ENCODE data around the gene CHN1.

The CHN1 gene

GRCh38 chr2:174863183-174863582, 142.0 kb downstream of the CHN1 start:
- no peak for DNase-seq

- DNase-seq: no peak
These were observed 145.5 kb downstream of the CHN1 start for GRCh38 chr2:174859563-174860169.

GRCh38 chr2:174858745-174859144, 146.4 kb downstream of the CHN1 start:
- DNase-seq: no peak

GRCh38 chr2:174856447-174856846, 148.7 kb downstream of the CHN1 start:
- no peak for DNase-seq

GRCh38 chr2:174846941-174847938, 157.9 kb downstream of the CHN1 start:
- DNase-seq: no peak

- DNase-seq: no peak
These were observed 159.0 kb downstream of the CHN1 start for GRCh38 chr2:174846218-174846617.

- no peak for DNase-seq
These were observed 160.9 kb downstream of the CHN1 start for GRCh38 chr2:174844295-174844708.

GRCh38 chr2:174842496-174842895, 162.7 kb downstream of the CHN1 start:
- DNase-seq: no peak

GRCh38 chr2:174841936-174842335, 163.2 kb downstream of the CHN1 start:
- DNase-seq: no peak

GRCh38 chr2:174841350-174841749, 163.8 kb downstream of the CHN1 start:
- DNase-seq: no peak

- DNase-seq: no peak
These were observed 164.7 kb downstream of the CHN1 start for GRCh38 chr2:174840436-174840835.

GRCh38 chr2:174839662-174840061, 165.5 kb downstream of the CHN1 start:
- DNase-seq: no peak

- DNase-seq: no peak
These were observed 168.2 kb downstream of the CHN1 start for GRCh38 chr2:174836995-174837390.

- DNase-seq: no peak
These were observed 168.7 kb downstream of the CHN1 start for GRCh38 chr2:174836377-174836994.

GRCh38 chr2:174835797-174836255, 169.4 kb downstream of the CHN1 start:
- peak; percentile 74 to 75 for DNase-seq

GRCh38 chr2:174833737-174834136, 171.4 kb downstream of the CHN1 start:
- no peak for DNase-seq

- no peak for DNase-seq
These were observed 174.6 kb downstream of the CHN1 start for GRCh38 chr2:174830561-174830960.

GRCh38 chr2:174829550-174829949, 175.6 kb downstream of the CHN1 start:
- DNase-seq: no peak

GRCh38 chr2:174827371-174828369, 177.5 kb downstream of the CHN1 start:
- DNase-seq: no peak

- DNase-seq: no peak
These were observed 179.1 kb downstream of the CHN1 start for GRCh38 chr2:174826051-174826450.

- no peak for DNase-seq
These were observed 181.1 kb downstream of the CHN1 start for GRCh38 chr2:174824068-174824467.

GRCh38 chr2:174821628-174822027, 183.6 kb downstream of the CHN1 start:
- no peak for DNase-seq

All from activated T-cell treated with anti-CD3 and anti-CD28 coated beads, Interleukin-2, amount 50 U/mL, for 48 hours (primary cell).